Measurements from ENCODE around the gene DPH5.
A peak's percentile ranks its signal among the peaks of the same experiment; 100 is the strongest.

DPH5 gene

DNA sequence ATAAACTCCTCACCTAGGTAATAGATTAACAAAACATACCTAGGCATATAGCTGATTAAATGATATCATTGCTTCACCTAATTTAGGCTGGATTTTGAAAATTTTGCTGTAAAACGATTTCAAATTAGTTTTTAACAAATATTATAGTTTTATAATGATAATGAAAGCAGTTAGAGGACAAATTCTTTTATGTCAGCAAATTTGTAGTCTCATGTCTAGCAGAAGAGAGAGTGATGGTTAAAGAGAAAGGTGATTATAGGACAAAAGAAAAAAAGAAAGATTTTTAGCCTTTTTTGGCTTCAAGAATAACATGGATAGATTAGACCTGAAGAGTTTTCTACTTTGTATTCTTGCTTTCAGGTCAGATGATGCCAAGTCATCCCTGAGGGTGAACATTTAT lies 3.6 kb upstream of the DPH5 start:
- DNase-seq = no peak

DNA sequence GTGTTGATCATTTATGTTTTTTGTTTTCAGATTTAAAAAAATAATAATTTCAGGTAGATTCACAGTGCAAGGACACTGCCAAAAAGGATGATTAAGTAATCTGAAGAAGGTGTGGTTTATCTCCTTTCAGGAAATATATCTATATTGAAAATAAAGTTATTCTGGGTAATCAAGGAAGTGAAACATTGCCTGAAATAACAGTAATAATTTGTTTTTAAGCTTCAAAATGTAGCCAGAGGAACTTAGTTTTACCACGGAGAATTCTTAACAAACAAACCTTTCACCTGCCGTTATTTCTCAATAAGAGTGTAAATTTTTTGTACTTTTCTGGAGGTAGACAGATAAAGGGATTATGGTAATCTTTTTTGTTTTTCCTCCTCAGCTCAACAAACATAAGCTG lies 2.9 kb upstream of the DPH5 start:
- no peak for DNase-seq

DNA sequence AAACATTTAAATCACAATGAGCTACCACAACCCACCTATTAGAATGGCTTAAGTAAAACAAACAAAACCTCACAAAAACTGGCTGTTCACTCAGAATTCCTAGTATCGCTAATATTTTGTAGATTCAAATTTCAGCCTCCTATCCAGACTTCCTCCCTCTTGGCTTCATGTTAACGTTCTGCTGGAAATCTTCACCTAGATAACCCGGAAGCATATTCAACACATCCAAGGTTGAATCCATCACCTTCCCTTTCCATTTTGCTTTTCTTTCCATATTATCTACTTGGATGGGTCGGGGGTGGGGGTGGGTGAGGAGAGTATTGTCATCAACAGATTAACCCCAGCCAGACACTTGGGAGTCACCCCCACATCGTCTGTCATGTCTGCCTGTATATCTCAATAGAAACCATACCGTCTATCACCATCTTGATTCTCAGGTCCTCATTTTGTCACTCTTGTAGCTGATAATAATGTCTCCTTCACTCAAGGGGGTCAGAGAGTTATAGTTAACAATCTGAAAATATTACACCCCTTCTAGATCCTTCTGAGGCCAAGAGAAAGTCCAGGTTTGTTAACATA lies 1.7 kb upstream of the DPH5 start:
- DNase-seq = no peak

DNA sequence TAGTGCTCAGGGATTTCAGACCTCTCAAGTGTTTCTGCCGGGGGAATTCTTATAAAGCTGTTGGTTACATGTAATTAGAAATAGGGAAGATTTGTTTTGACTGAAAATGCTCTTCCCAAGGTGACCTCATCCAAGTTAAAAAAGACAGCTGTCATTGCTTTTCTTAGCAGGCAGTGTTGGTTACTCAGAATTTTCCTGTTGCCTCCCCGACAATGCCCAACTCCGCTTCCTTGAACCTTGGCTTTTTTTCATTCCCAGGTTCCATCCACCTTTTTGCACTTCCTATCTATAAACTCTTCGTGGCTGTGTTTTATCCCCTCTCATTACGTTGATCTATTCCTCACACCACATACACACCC lies 825 bp upstream of the DPH5 start:
- no peak for DNase-seq

DNA sequence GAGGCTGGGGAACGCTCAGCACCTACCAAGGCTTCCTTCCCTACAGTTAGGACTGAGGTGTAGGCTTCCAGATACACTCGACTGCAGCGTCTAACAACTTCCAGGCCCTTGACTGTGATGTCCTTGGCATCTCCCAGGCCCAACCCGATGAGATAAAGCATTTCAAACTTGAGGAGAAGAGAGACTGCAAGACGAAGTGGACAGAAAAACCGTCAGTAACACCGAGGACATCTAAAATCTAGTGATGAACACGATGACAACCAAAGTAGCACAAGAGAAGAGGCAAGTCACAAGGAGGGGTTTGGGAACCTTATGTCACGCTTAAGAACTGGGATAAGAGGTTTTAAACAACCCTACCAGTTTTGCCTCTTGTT lies 314 bp downstream of the DPH5 start:
- DNase-seq = peak; percentile 62

DNA sequence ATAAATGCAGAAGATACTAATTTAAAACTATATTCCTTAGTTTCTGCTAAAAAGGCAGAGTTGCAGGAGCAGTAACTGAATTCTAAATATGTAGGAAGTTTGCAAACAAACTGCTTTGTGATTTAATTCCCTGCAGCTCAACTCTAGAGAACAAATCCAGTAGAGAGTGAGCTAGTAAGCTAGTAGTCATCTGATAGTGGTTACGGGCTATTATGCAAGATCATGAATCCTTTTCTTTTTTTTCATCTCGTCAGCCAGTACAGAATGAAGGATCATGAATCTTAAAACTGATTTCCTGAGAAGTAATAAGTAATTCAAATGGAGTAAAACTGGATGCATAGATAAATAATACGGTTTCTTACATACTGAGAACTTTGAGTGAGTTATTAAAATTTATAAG lies 3.3 kb downstream of the DPH5 start:
- no peak for DNase-seq

DNA sequence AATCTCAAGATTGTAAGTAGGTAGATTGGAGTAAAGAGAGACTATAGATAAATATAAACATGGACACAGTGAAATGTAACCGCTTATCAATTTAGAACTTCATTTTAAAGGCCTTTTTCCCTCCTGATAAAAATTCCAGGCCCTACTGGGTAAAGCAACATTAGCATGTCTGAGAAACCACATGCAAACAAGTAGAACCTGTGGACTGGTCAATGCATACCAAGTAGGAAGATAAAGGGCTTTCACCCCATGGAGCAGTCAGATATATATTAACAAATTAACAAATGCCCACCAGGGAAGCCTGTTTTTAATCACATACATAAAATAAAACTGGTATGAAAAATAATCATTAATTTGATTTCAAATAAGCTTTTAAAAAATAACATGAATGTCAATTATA lies 8.1 kb downstream of the DPH5 start:
- DNase-seq = no peak

DNA sequence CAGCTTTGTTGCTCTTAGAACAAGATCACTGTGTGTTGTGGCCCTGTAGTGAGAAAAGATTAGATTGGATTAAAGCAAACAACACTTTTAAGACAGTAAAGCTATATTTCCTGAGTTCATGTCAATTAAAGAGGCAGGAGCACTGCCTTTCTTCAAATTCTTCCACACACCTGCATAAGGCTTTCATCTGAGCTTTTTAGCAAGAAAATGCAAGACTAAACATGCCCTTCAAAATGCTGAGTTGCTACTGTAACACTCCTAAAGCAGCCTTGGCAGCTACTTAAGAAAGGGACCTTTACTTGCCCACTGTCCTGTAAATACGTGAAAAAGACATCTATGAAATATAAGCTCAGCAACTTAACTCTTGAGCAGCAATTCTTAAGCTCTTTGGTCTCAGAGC lies 11.8 kb downstream of the DPH5 start:
- no peak for DNase-seq

DNA sequence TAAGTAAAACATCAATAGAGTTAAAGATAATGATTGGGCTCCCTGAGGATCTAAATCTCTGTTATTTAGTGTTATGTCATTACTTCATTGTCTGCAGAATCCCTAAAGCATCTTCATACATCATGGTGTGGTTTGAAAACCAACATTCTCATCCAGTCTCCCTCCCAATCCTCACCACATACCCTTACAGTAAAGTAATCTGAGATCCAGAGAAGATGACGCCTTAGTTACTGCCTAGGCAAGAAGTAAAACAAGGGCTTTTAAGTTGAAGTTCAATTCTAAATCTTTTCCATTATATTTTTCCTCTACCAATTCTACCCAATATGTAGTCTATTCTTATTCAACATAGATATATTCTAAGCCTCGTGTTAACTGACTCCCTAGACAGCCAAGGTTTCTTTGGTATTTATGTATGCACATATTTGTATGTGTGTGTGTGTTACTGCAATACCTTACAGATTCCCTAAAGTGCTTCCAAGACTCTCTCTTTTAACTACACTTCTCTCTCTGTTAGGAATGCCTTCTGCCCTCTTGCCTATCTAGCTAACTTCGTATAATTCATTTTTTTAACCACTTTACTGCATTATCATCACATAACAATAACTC lies 17.3 kb downstream of the DPH5 start:
- no peak for DNase-seq

DNA sequence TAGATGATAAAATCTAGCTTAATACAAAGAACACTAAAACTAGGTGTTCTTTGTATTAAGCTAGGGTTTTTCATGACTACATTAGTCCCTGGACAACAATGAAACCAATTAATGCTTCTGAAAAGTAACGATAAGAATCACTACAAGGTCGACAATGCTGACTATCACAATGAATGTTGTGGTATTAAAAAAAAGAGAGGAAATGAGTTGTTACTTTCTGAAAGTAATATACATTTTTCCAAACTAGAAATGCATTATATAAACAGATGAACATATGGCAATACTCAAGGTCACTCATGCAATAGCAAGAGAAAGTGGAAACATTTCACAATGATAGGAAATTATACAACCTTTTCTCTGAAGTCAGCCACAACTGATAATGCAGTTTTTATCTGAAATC lies 19.0 kb downstream of the DPH5 start:
- no peak for DNase-seq

DNA sequence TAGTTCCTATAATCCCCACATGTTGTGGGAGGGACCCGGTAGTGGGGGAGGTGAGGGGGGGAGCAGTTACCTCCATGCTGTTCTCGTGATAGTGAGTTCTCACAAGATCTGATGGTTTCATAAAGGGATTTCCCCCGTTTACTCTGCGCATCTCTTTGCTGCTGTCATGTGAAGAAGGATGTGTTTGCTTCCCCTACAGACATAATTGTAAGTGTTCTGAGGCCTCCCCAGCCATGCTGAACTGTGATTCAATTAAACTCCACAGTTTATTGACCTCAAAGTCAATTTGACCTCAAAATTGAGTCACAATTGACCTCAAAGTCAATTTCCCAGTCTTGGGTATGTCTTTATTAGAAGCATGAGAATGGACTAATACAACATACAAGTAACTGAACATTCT lies 19.7 kb downstream of the DPH5 start:
- DNase-seq = no peak

DNA sequence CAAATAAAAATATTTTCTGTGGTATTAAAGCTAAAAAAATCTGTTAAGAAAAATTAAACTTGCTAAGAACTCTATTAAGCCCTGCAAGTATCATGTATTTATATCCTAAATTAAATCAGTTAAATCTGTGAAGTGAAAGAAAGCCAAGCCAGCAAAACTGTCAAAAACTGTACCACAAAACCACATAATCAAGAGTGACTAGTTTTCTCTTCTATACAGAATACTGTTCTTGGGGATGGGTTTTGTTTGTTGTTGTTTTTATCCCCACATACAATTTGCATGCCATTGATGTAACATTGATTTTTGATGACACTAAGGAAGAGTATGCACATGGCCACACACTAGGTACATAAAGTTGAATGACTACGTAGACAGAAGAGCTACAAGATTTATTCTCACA lies 20.4 kb downstream of the DPH5 start:
- DNase-seq = no peak

DNA sequence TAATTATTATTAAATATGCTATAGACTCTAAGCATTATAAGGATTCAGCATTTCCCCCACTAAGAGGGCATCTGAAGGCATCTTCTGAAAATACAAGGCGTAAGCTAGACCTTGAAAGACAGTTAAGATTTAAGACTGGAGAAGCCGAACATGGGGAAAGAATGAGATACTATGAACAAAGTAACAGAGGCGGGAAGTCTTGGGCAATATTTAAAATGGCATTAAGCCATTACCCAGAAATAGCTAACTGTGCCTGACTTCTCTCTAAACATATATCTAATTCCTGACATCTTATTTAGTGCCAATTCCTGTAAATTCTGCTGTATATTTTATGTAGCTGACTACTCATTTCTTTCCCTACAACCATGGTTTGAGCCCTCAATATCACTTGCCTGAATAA lies 20.9 kb downstream of the DPH5 start:
- no peak for DNase-seq

DNA sequence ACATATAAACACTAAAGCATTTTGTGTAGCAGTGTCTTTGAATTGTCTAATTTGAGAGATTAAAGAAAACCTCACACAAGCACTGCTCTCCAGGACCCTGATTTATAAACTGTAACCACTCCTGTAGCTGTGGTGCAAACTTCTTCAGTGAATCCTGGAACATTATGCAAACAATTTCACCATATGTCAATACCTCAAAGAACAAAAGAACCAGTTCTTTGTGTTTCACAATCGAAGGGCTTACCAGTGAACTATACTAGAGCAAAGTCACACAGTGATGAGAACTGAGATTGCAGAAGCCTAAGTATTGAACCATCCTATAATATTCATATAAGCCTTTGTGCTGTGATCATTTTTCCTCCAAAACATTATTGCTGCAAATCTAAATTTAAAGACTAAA lies 21.5 kb downstream of the DPH5 start:
- DNase-seq = no peak

DNA sequence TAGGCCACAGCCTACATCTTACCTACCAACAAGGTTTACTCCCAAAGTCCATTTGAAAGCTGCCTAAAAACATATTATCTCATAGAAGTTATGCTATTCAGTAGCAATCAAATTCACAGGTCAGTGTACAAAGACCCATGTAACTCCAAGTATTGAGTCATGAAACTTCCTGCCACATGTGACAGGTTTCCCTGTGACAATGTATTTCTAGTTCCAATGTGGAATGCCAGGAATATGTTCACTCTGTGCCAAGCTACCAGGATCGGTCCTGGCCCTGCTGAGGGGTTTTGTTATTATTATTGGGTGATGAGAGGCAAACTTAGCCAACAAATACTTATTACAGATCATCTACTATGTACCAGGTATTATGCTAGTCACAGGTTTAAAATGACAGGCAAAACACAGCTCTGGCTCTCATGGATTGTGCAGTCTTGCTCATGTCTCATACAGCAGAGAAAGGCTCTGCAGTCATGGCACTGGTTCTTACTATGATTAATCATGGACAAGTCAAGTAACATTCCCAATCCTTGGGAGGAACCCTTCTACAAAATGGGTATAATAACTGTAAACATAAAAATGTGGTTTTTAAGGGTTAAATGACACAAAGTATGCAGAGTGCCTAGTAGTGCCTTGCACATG lies 22.5 kb downstream of the DPH5 start:
- no peak for DNase-seq

DNA sequence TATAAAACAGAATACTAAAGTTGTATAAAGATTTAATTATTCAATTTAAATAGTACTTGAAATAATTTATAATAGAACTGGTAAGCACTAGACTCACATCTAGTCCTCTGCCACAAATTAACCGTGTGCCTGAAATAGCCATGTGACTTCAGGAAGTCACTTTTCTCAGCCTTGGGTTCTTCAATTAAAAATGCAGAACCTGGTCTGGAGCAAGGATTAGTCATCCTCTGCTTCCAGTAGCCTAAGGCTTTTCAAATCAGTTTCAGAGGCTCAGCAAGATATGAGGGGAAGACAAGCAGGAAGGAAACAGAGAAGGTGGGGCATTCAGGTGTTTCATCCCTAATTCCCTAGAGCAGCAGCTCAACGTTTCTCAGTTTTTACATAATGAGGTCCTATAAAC lies 23.0 kb downstream of the DPH5 start:
- no peak for DNase-seq

DNA sequence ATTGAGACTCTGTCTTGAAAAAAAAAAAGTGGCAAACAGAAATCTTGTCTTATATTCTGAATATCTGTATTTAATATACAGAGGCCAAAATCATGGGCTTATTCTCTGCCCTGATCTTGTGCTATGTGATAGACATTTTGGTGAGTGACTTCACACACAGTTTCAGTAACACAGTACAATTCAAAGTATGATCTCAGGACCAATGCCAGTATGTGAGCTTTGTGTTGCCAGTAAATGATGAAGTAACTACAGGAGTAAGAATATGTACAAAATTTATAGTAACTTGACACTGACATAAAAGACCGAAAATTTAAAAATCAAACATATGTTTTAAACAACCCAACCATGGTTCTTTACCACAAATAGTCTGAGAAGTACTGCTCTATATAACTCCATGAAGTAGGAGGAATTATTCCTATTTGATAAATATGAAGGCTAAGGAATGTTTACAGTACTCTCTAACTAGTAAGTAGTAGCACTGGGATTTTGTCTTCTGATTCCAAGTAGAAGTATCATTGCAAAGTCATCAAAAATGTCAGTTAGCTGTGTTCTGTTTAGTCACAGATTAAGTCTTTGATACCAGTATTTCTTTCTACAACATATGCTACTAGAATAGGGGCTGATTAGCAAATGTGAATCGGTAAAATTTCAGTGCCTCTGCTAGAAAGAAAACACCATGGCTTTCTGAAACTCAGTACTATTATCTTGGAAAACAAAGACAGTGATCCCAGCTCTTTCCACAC lies 25.3 kb downstream of the DPH5 start:
- DNase-seq = no peak

DNA sequence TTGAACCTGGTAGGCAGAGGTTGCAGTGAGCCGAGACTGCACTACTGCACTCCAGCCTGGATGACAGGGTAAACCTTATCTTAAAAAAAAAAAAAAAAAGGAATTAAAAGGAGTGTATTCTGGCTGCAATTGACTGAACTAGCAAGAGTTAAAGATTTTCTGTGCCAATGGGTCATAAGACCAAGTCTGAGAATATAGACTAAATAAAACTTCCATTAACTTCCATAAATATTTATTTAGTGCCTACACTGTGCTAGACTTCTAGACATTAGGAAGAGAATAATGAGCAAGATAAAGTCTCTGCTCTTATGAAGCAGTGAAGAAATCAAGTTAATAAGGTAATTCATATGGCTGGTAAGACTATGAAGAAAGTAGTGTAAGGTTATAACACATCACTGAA lies 27.2 kb downstream of the DPH5 start:
- DNase-seq = no peak

DNA sequence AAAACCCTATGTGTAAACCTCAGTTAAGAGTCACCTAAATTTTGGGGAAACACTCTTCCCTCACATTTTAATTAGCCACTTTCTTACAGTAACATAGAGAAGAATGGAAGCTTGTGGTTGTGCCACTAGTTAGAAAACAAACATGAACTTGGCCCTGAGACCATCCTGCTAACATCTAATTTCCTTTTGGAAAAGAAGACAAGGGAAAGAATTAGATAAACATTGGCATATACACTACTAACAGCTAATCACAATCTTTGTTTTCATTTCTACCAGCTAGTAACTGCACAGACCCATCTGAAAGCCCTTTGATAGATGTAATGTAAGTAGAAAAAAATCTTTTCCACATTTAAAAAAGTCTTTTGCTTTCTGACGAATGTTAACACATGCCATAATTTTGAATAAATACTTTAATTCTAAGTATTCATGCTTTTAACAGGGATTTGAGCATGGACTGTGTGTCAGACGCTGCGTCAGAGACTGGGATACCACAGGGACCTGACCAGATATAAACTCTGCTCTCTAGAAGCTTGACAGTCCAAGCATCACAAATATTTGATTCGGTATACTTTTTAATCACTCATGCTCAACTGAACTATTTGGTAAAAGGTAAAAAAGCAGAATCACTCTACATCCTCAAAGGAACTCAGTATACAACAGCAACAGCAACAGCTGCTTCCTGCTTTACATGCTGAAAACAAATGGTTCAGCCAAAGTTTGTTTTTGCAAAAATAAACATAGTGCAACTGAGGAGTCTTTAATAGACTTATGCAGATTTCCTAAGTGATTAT lies 30.2 kb downstream of the DPH5 start:
- DNase-seq = no peak

DNA sequence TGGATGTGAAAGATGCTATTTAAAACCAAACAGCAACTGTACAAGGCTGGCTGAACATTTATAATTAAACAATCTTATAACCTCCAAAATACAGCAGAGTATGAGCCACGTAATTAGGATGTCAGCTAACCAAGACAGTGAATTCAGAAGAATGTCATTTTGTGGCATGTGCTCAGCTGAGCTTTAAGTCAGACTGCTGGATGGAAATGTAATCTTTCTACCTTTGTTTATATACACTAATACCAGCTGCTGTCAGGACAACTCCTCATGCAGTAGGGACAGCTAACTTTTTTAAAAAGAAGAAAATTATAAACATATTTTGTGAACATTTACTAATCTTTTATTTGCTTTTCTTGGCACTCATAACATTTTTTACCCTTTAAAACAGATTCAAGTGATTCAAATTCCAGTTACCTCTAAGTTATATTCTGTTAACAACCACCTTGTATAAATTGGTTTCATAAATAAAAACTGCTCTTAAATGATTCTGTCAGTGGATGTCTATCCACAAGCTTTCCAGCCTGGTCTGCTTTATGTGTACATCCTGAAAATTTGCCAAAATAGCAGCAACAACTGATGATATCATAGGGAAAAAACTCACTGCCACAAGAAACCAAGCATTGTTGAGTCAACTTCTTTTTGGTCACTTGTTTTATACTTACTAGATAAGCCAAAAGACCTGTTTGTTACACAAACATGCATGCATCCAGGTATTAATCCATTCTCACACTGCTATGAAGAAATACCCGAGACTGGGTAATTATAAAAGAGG lies 36.1 kb downstream of the DPH5 start:
- no peak for DNase-seq

DNA sequence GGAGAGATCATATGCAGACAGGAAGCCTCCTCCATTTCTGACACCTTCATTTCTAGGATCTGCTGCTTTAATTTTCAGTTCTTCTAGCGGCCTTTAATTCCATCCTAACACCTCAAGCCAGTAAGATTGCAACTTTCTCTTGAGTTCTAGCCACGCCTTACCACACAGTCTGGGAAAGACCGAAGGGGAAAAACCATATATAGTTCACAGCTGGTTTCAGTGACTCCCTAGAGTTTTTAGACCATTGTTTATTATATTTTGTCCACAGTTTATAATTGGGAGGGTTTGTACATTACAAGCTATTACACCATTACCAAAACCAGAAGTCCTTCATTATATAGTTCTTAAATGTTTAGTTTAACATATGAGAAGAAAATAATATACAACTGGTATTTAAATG lies 37.5 kb downstream of the DPH5 start:
- no peak for DNase-seq

DNA sequence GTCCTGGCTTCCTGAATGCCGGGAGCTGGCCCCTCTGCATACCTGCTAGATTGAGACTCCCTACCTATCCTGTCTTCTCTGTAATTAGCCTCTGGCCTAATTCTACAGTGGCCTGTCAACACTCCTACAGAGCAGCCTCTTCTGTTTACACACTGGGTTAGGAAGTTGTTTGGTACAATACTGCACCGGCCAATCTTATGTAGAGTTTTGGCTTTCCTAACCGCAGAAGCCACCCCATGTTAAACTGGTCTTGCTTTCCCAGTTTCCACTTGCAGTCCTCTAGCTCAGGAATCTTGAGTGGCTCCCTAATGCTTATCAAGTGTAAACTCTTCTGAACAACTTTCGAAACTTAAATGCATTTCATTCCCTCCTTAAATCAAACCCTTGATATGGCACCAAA lies 42.8 kb downstream of the DPH5 start:
- DNase-seq = no peak

DNA sequence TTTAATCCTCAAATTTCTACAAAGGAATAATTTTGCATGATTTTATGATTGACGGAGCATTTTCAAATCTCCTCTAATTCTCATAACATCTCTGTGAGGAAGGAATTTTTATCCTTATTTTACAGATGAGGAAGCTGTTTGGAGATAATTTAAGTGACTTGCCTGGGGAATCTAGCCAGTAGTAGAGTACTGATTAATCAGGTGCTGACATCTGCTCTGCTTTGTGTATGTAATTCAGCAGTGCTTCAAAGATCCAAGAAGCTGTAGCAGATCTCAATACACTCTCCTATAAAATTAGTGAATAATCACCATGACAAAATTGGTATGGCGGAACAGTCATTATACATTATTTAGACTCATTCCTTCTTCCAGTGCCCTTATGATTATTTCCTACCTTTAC lies 46.0 kb downstream of the DPH5 start:
- DNase-seq = no peak

All from NCI-H1105 treated with DMSO at 0.1 percent for 48 hours (cell line).